OCI-LY7 (cell line): Measurements from ENCODE around the gene SMPD2. TPM values are rescaled to one million over a fixed set of nuclear protein-coding genes. Genes with fewer than 3 reads are reported as not detected.

Experiments used
- BruUV-seq: library from RNA; stranded (reverse); fragments of 400-500 nt; replicated peaks from 2 replicates; lab custom pipeline; 2021; lab: Mats Ljungman, UMichigan
- CTCF ChIA-PET: fragments of 300-600 bp; sonication (Branson Sonifier 250); formaldehyde crosslinking; loops from one replicate; lab custom pipeline; 2022; ENCODE audit warnings: antibody characterized with exemption; ENCODE audit not compliant: unreplicated experiment; lab: Charles Lee
- POLR2A ChIA-PET: fragments of 300-600 bp; sonication (Branson Sonifier 250); formaldehyde crosslinking; loops from one replicate; lab custom pipeline; 2022; ENCODE audit warnings: antibody characterized with exemption; lab: Charles Lee
- DNase-seq: peaks from one replicate; pipeline ENCODE4 v3.0.0-alpha.2; 2015; ENCODE audit warnings: low spot score
- H2AFZ ChIP-seq: fragments of 200-600 bp; sonication (generic), shearing (Covaris generic); 2 replicates; pipeline ENCODE4 v1.6.1; 2014; ENCODE audit warnings: mild to moderate bottlenecking, antibody characterized with exemption, low read length, moderate library complexity
- H3K27ac ChIP-seq: fragments of 200-600 bp; sonication (generic); 2 replicates; pipeline ENCODE4 v1.5.1; 2014; ENCODE audit warnings: mixed run types, low read depth, mild to moderate bottlenecking, moderate library complexity, low read length, inconsistent platforms; ENCODE audit not compliant: poor library complexity, severe bottlenecking
- H3K36me3 ChIP-seq: fragments of 200-600 bp; sonication (generic); 2 replicates; pipeline ENCODE4 v1.6.1; 2014; ENCODE audit warnings: mild to moderate bottlenecking, antibody characterized with exemption, low read length, moderate library complexity, mixed read lengths; ENCODE audit not compliant: insufficient read depth
- H3K4me1 ChIP-seq: fragments of 200-600 bp; sonication (generic); 2 replicates; pipeline ENCODE4 v1.5.1; 2014; ENCODE audit warnings: mild to moderate bottlenecking, low read length; ENCODE audit not compliant: insufficient read depth, poor library complexity, severe bottlenecking
- H3K4me2 ChIP-seq: fragments of 200-600 bp; sonication (generic); 2 replicates; pipeline ENCODE4 v1.6.1; 2014; ENCODE audit warnings: mild to moderate bottlenecking, low read length
- H3K4me3 ChIP-seq: fragments of 200-600 bp; sonication (generic); 2 replicates; pipeline ENCODE4 v1.5.1; 2014; ENCODE audit warnings: mild to moderate bottlenecking, low read depth, low read length; ENCODE audit not compliant: poor library complexity, severe bottlenecking
- H3K79me2 ChIP-seq: fragments of 200-600 bp; sonication (generic); 2 replicates; pipeline ENCODE4 v1.6.1; 2016; ENCODE audit warnings: low read depth, mild to moderate bottlenecking, low read length, moderate library complexity, mixed read lengths; ENCODE audit not compliant: insufficient read depth
- H3K9me2 ChIP-seq: fragments of 200-600 bp; sonication (generic); 2 replicates; pipeline ENCODE4 v1.6.1; 2016; ENCODE audit warnings: mild to moderate bottlenecking, low read length, mixed read lengths; ENCODE audit not compliant: insufficient read depth
- H3K9me3 ChIP-seq: fragments of 200-600 bp; sonication (generic); 2 replicates; pipeline ENCODE4 v1.6.1; 2014; ENCODE audit warnings: mild to moderate bottlenecking, mixed run types, low read length, mixed read lengths
- H4K20me1 ChIP-seq: fragments of 200-600 bp; sonication (generic); 2 replicates; pipeline ENCODE4 v1.6.1; 2014; ENCODE audit warnings: mild to moderate bottlenecking, antibody characterized with exemption, low read length, moderate library complexity, mixed read lengths; ENCODE audit not compliant: insufficient read depth
- EZH2phosphoT487 ChIP-seq: fragments of 200-600 bp; sonication (generic); IDR thresholded peaks from 2 replicates; pipeline ENCODE4 v1.6.1; 2018; ENCODE audit warnings: low read depth, borderline replicate concordance, mild to moderate bottlenecking, mixed run types, antibody characterized with exemption, low read length, moderate library complexity, mixed read lengths
- intact Hi-C: fragments of 100-400 bp; cut with micrococcal nuclease; formaldehyde crosslinking; loops from one replicate; pipeline ENCODE4 v1.10.0; 2022; ENCODE audit not compliant: unreplicated experiment
- total RNA-seq, 2 experiments: library from RNA; depleted of rRNA in 1 of 2; stranded (reverse); fragments of >200 nt in 1 of 2; shearing (Covaris generic) in 1 of 2; gene quantifications; 2 replicates each; pipeline ENCODE4 v1.2.3, GENCODE V29; 2014 to 2022
- TF ChIP-seq, protein P1 (sequence below): fragments of 200-600 bp; sonication (generic); conservative IDR thresholded peaks from 2 replicates; pipeline ENCODE4 v1.5.1; 2014; ENCODE audit warnings: mild to moderate bottlenecking, antibody characterized with exemption, low read length, moderate library complexity, mixed read lengths

SMPD2 gene
- total RNA-seq, 2 experiments from 2014 or later = 15.9 to 24.4 TPM

DNA sequence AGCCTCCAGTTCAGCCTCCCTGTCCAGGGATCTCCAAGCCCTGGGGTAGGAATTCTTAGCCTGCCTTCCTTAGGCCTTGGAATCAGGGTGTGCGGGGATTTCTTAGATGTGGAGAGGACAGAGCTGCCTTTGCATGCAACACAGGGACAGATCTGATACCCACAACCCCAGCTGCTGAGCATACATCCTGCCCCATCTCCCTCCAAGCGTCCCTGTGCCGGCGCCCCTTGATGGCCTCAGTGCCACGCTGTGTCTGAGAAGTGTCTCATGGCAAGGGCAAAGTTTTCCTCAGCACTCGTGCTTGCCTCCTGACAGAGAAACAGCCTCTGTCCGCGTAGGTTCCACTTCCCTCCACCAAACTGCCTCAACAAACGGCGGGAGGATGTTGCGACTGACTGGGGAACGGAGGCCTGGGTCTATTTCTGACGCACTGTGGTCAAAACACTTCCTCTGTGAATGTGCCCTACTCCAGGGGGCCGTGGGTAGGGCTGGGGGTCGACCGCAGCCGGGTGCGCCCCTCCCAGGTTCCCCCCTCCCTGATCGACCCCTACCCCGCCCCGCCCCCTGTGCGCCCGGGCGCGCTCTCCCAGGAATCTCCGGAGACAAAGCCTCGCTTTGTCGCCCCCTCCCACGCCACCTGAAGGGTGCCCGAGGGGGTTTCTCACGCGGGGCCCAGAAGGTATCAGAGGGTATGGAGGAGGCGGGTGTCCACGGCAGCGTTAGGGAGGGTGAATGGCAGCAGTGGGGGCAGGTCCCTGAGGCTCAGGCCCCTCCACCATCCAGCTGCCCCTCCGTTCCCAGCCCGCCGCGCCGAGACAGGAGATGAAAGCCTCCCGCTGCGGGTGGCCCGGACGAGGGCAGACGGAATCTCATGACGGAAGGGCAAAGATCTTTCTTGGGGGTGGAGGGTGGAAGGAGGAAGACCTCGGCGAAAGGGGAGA, 14.2 kb downstream of the SMPD2 start:
- Histone ChIP-seq H3K4me2 (peak overlapping the region; percentile 99), H3K79me2 (peaks cover 28% of the 10 kb centered on the region; the same call in 1 of the 2 replicates), H4K20me1 (no peaks in the 10 kb centered on the region), H3K9me3 (no peaks in the 10 kb centered on the region), H3K9me2 (no peaks in the 10 kb centered on the region), H3K4me1 (peaks cover 82% of the 10 kb centered on the region), H2AFZ (no peak overlapping the region), H3K27ac (peak overlapping the region; percentile 99), H3K4me3 (peak overlapping the region; percentile 82), H3K36me3 (peaks cover 39% of the 10 kb centered on the region)
- ChIA-PET CTCF (interaction anchor here (0.6 to 1.0 kb wide), 3 partner anchors 72 to 236 kb away, joined by 3 read pairs; partner anchors contain the start of genes AK9, CD164 and FIG4), POLR2A (interaction anchor here (0.6 to 6.4 kb wide), 7 partner anchors 11 to 95 kb away, joined by 3 to 64 read pairs (median 6); partner anchors contain the start of genes CD164, PPIL6, SMPD2 and ZBTB24)
- no peak for TF ChIP-seq EZH2phosphoT487
- TF ChIP-seq, protein P1, sequence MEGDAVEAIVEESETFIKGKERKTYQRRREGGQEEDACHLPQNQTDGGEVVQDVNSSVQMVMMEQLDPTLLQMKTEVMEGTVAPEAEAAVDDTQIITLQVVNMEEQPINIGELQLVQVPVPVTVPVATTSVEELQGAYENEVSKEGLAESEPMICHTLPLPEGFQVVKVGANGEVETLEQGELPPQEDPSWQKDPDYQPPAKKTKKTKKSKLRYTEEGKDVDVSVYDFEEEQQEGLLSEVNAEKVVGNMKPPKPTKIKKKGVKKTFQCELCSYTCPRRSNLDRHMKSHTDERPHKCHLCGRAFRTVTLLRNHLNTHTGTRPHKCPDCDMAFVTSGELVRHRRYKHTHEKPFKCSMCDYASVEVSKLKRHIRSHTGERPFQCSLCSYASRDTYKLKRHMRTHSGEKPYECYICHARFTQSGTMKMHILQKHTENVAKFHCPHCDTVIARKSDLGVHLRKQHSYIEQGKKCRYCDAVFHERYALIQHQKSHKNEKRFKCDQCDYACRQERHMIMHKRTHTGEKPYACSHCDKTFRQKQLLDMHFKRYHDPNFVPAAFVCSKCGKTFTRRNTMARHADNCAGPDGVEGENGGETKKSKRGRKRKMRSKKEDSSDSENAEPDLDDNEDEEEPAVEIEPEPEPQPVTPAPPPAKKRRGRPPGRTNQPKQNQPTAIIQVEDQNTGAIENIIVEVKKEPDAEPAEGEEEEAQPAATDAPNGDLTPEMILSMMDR = 0 out of 2 replicates have a peak, but pooled peaks have one; percentile 19
- intact Hi-C loops = loop anchor here (1.0 to 10.0 kb wide), 5 partner anchors 14 to 360 kb away; partner anchors contain the start of genes AK9, CEP57L1, FIG4 and PPIL6
- DNase-seq = peak; percentile 89
- BruUV-seq = TSS peak; percentile 48

DNA sequence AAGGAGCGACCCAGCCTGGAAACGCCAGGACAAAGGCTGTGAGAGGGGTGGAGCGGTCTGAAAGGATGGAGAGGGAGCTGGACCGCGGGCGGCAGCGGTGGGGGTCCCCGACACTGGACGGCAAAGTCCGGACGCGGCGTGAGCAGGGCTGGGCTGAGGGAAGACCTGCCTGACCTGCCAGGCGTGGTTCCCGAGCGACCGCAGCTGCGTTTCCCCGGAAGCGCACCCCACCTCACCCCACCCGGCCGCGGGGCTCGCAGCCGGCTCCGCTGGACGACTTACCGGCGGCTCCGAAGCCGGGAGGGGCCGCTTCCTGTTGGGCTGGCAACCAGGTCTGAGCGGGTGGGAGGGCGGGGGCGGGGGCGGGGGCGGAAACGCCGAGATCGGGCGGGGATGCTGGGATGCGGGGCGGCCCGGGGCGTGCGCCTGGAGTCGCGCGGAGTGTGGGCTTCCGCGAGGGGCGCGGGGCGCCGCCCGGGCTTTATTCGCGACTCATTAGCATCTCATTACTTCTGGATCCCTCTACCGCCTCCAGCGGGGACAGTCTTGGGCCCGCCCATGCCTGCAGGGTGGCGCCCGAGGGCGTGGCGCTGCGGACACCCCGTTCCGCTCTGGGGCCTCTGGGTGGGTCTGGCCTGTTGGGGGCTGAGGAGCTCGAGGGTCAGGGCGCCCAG, 15.1 kb downstream of the SMPD2 start, which contains the start of gene MICAL1:
Gene MICAL1, minus strand, starts transcription at position 336 of the 674 bp plus-strand sequence. CDS start 1,576 bp downstream, outside the sequence.
- intact Hi-C loops = loop anchor here (1.0 to 10.0 kb wide), 4 partner anchors 15 to 361 kb away; partner anchors contain the start of genes AK9, CEP57L1, FIG4 and PPIL6
- Histone ChIP-seq H3K27ac (peak within 1 kb of the TSS; percentile 99), H3K4me1 (peaks cover 82% of the 10 kb centered on the region), H3K9me3 (no peaks in the 10 kb centered on the region), H3K36me3 (peaks cover 44% of the 10 kb centered on the region), H4K20me1 (no peaks in the 10 kb centered on the region), H3K9me2 (no peaks in the 10 kb centered on the region), H3K4me2 (peak within 1 kb of the TSS; percentile 99), H3K79me2 (peaks cover 33% of the 10 kb centered on the region; the same call in 1 of the 2 replicates), H2AFZ (peak within 1 kb of the TSS; percentile 2; the same call in 1 of the 2 replicates), H3K4me3 (peak within 1 kb of the TSS; percentile 82)
- no TSS peak for BruUV-seq
- DNase-seq = peak; percentile 93
- TF ChIP-seq, protein P1 = no peak; the same call in 1 of the 2 replicates
- TF ChIP-seq EZH2phosphoT487 = no peak
- ChIA-PET CTCF (interaction anchor here (1.0 to 1.1 kb wide), 2 partner anchors 24 to 73 kb away, joined by 3 read pairs; partner anchors contain the start of gene CD164), POLR2A (interaction anchor here (1.2 to 6.4 kb wide), 7 partner anchors 9 to 73 kb away, joined by 4 to 64 read pairs (median 6); partner anchors contain the start of genes CD164, PPIL6, SMPD2 and ZBTB24)
